ENCODE data around the gene B3GNT2.

- TF ChIP-seq CTCF (IDR thresholded peaks at IDR 0.05; ENCODE audit: borderline replicate concordance, extremely low read depth, low read length, poor library complexity, severe bottlenecking), result no peak
- TF ChIP-seq EZH2 (IDR thresholded peaks at IDR 0.05; ENCODE audit: borderline replicate concordance, low read depth, low read length, severe bottlenecking), result no peak
Observed at GRCh38 chr2:62194558-62195420, 1.1 kb upstream of the B3GNT2 start.

All from DND-41 (cell line).